GM18519 (cell line): ENCODE measurements around the gene SEC24D.

Experiments
- ATAC-seq: cut with Tn5 transposase; IDR thresholded peaks from one replicate; pipeline ENCODE4 v1.9.1; 2021; ENCODE audit warnings: mild to moderate bottlenecking, moderate library complexity; ENCODE audit not compliant: unreplicated experiment, low FRiP score

SEC24D gene

GRCh38 chr4:118776157-118776954 lies 59.6 kb downstream of the SEC24D start:
- ATAC-seq, result no peak

- no peak for ATAC-seq
Observed at GRCh38 chr4:118775405-118775804, 60.5 kb downstream of the SEC24D start.

- ATAC-seq, result no peak
Observed at GRCh38 chr4:118774989-118775388, 60.9 kb downstream of the SEC24D start.

GRCh38 chr4:118774321-118774720 lies 61.6 kb downstream of the SEC24D start:
- no peak for ATAC-seq

GRCh38 chr4:118773429-118773792 lies 62.5 kb downstream of the SEC24D start:
- ATAC-seq, result no peak

- no peak for ATAC-seq
Observed at GRCh38 chr4:118772767-118773428, 63.0 kb downstream of the SEC24D start.

GRCh38 chr4:118772081-118772766 lies 63.7 kb downstream of the SEC24D start:
- peak; percentile 75 for ATAC-seq

- ATAC-seq, result no peak
Observed at GRCh38 chr4:118770741-118771187, 65.2 kb downstream of the SEC24D start.

GRCh38 chr4:118769161-118769560 lies 66.8 kb downstream of the SEC24D start:
- no peak for ATAC-seq

- no peak for ATAC-seq
Observed at GRCh38 chr4:118767109-118767508, 68.8 kb downstream of the SEC24D start.

- ATAC-seq, result no peak
Observed at GRCh38 chr4:118765399-118765798, 70.5 kb downstream of the SEC24D start.

GRCh38 chr4:118762730-118763477 lies 73.0 kb downstream of the SEC24D start:
- no peak for ATAC-seq

- no peak for ATAC-seq
Observed at GRCh38 chr4:118762155-118762554, 73.8 kb downstream of the SEC24D start.

- no peak for ATAC-seq
Observed at GRCh38 chr4:118761397-118762016, 74.4 kb downstream of the SEC24D start.

- peak; percentile 99 for ATAC-seq
Observed at GRCh38 chr4:118760493-118760892, 75.4 kb downstream of the SEC24D start.

GRCh38 chr4:118760092-118760491 lies 75.8 kb downstream of the SEC24D start:
- ATAC-seq, result peak; percentile 16

GRCh38 chr4:118759481-118759880 lies 76.4 kb downstream of the SEC24D start:
- no peak for ATAC-seq

GRCh38 chr4:118758293-118758692 lies 77.6 kb downstream of the SEC24D start:
- ATAC-seq, result no peak

GRCh38 chr4:118757761-118758251 lies 78.1 kb downstream of the SEC24D start:
- no peak for ATAC-seq

GRCh38 chr4:118756958-118757357 lies 79.0 kb downstream of the SEC24D start:
- ATAC-seq, result no peak
